ENCODE measurements around the gene RASGRP1. TPM values are rescaled to one million over a fixed set of nuclear protein-coding genes. Genes with fewer than 3 reads are reported as not detected.

The RASGRP1 gene
- total RNA-seq, 2 experiments from 2014 or later, result 66.6 to 69.7 TPM

- Histone ChIP-seq H3K36me3 (ENCODE audit: insufficient read depth, low read length) (peaks cover 88% of the 10 kb centered on the region), H3K27ac (ENCODE audit: low read depth in 1 of 2, low read length in 2 of 2) (no peak overlapping the region), H3K4me3 (ENCODE audit: low read length) (no peak overlapping the region), H3K9me3 (ENCODE audit: control insufficient read depth in 1 of 2, insufficient read depth in 1 of 2, low read length in 2 of 2) (no peaks in the 10 kb centered on the region), H3K4me1 (ENCODE audit: insufficient read depth, low read length) (peaks cover 33% of the 10 kb centered on the region), H3K27me3 (ENCODE audit: control insufficient read depth in 1 of 2, insufficient read depth in 2 of 2, low read length in 2 of 2) (no peaks in the 10 kb centered on the region)
- ChIA-PET CTCF (no interaction called here), POLR2A (no interaction called here)
- no peaks in the 10 kb centered on the region for H3K27me3 Mint-ChIP-seq
- peak overlapping the region; percentile 80 for H3K27ac Mint-ChIP-seq
- H3K4me1 Mint-ChIP-seq (ENCODE audit: low read depth), result peaks cover 95% of the 10 kb centered on the region
- DNase-seq (no peak), ATAC-seq (ENCODE audit: poor library complexity) (no peak)
- H3K36me3 Mint-ChIP-seq (ENCODE audit: low read depth), result peaks cover 96% of the 10 kb centered on the region
- no peak overlapping the region for H3K4me3 Mint-ChIP-seq
- TF ChIP-seq CTCF (IDR thresholded peaks at IDR 0.05), result no peak
- intact Hi-C loops (cut with DNase I, micrococcal nuclease), result loop anchor here in 1 of 2 experiments (5.0 kb wide), 1 partner anchor 34 kb away; the partner anchor contains the start of gene RASGRP1
- H3K9me3 Mint-ChIP-seq, result no peaks in the 10 kb centered on the region
Measured at GRCh38 chr15:38528294-38528693, 36.3 kb downstream of the RASGRP1 start.

GRCh38 chr15:38526158-38526557 is 38.5 kb downstream of the RASGRP1 start:
- ChIA-PET CTCF (interaction anchor here (2.9 kb wide), 1 partner anchor 38 kb away, joined by 11 read pairs; the partner anchor contains the start of gene RASGRP1), POLR2A (no interaction called here)
- Histone ChIP-seq H3K4me1 (ENCODE audit: insufficient read depth, low read length) (peaks cover 16% of the 10 kb centered on the region), H3K27ac (ENCODE audit: low read depth in 1 of 2, low read length in 2 of 2) (no peak overlapping the region), H3K27me3 (ENCODE audit: control insufficient read depth in 1 of 2, insufficient read depth in 2 of 2, low read length in 2 of 2) (no peaks in the 10 kb centered on the region), H3K4me3 (ENCODE audit: low read length) (no peak overlapping the region), H3K9me3 (ENCODE audit: control insufficient read depth in 1 of 2, insufficient read depth in 1 of 2, low read length in 2 of 2) (no peaks in the 10 kb centered on the region), H3K36me3 (ENCODE audit: insufficient read depth, low read length) (peaks cover 86% of the 10 kb centered on the region)
- intact Hi-C loops (cut with DNase I, micrococcal nuclease), result loop anchor here in 1 of 2 experiments (5.0 kb wide), 1 partner anchor 36 kb away; the partner anchor contains the start of gene RASGRP1
- no peak for TF ChIP-seq CTCF (IDR thresholded peaks at IDR 0.05)
- peaks cover 93% of the 10 kb centered on the region for H3K36me3 Mint-ChIP-seq (ENCODE audit: low read depth)
- no peak for DNase-seq
- no peak for ATAC-seq (ENCODE audit: poor library complexity)
- no peaks in the 10 kb centered on the region for H3K9me3 Mint-ChIP-seq
- peaks cover 92% of the 10 kb centered on the region for H3K4me1 Mint-ChIP-seq (ENCODE audit: low read depth)
- no peaks in the 10 kb centered on the region for H3K27me3 Mint-ChIP-seq
- peak overlapping the region; percentile 80 for H3K27ac Mint-ChIP-seq
- H3K4me3 Mint-ChIP-seq, result no peak overlapping the region

- intact Hi-C loops (cut with DNase I, micrococcal nuclease), result loop anchor here in 1 of 2 experiments (5.0 kb wide), 1 partner anchor 37 kb away; the partner anchor contains the start of gene RASGRP1
- H3K36me3 Mint-ChIP-seq (ENCODE audit: low read depth), result peaks cover 90% of the 10 kb centered on the region
- Histone ChIP-seq H3K4me1 (ENCODE audit: insufficient read depth, low read length) (peaks cover 13% of the 10 kb centered on the region), H3K9me3 (ENCODE audit: control insufficient read depth in 1 of 2, insufficient read depth in 1 of 2, low read length in 2 of 2) (no peaks in the 10 kb centered on the region), H3K36me3 (ENCODE audit: insufficient read depth, low read length) (peaks cover 79% of the 10 kb centered on the region), H3K4me3 (ENCODE audit: low read length) (no peak overlapping the region), H3K27ac (ENCODE audit: low read depth in 1 of 2, low read length in 2 of 2) (no peak overlapping the region), H3K27me3 (ENCODE audit: control insufficient read depth in 1 of 2, insufficient read depth in 2 of 2, low read length in 2 of 2) (no peaks in the 10 kb centered on the region)
- CTCF ChIA-PET, result interaction anchor here (2.9 kb wide), 1 partner anchor 39 kb away, joined by 11 read pairs; the partner anchor contains the start of gene RASGRP1
- no peaks in the 10 kb centered on the region for H3K27me3 Mint-ChIP-seq
- H3K27ac Mint-ChIP-seq, result peak overlapping the region; percentile 80
- peaks cover 89% of the 10 kb centered on the region for H3K4me1 Mint-ChIP-seq (ENCODE audit: low read depth)
- DNase-seq (no peak), ATAC-seq (ENCODE audit: poor library complexity) (no peak)
- no peaks in the 10 kb centered on the region for H3K9me3 Mint-ChIP-seq
- POLR2A ChIA-PET, result no interaction called here
- no peak overlapping the region for H3K4me3 Mint-ChIP-seq
- no peak for TF ChIP-seq CTCF (IDR thresholded peaks at IDR 0.05)
Measured at GRCh38 chr15:38525489-38525888, 39.1 kb downstream of the RASGRP1 start.
